Measurements from ENCODE around the gene SPTBN5.

The SPTBN5 gene

DNA sequence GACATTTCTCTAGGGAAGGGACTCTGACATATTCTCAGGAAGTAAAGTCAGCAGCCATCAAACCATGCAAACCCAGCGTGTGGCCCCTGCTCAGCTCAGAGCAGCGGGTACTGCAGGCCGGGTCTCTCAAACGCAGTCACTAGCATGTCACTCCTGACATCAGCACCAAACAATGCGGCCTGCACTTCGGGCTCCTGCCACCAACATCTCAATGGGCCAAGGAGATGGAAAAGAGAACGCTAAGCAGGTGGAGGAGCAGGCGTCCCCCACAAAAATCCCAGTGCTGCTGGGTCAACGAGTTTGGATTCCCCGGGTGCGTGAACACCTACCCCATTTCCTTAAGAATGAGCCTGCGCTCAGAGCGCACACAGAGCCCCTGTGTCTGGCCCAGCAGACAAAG is 9.9 kb upstream of the SPTBN5 start:
- no peak for DNase-seq (ENCODE audit: low spot score)

- no peak for DNase-seq (ENCODE audit: low spot score)
Measured at GRCh38 chr15:41901431-41901830, 7.6 kb upstream of the SPTBN5 start.

DNA sequence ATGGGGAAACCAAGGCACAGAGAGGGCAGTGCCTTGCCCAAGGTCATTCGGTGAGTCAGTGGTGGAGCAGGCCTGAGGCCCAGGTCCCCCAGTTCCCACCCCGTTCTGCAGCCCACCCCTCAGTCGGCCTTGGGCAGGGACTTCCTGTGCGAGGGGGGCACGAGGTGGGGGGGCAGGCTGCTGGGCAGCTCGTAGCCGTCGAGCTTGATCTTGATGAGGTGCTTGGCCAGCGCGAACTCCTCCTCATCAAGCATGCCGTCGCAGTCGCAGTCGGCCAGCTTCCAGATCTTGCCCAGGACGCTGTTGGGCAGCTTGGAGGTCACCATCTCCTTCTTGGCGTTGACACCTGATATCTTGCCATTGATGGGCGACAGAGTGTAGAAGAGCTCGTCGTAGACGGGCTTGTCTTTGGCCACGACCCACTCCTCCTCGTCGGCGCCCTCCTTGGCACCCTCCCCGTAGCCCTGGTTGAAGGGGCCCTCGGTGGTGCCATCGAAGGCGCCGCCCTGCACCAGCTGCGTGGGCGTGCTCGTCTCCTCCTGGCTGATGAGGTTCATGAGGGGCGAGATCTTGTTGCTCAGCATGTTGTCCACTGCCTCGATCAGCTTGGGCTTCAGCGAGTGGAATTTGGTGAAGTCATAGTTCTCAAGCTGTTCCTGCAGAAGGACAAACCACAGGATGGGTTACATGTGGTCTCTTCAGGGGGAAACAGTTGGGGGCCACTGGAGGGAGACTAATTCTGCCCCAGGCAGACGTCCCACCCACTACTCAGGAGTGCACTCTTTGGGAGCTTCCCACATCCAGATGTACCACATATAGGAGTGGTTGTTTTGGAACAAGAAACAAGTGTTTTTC is 6.9 kb upstream of the SPTBN5 start:
- no peak for DNase-seq (ENCODE audit: low spot score)

GRCh38 chr15:41899854-41900442 is 6.1 kb upstream of the SPTBN5 start:
- DNase-seq (ENCODE audit: low spot score) = no peak

DNA sequence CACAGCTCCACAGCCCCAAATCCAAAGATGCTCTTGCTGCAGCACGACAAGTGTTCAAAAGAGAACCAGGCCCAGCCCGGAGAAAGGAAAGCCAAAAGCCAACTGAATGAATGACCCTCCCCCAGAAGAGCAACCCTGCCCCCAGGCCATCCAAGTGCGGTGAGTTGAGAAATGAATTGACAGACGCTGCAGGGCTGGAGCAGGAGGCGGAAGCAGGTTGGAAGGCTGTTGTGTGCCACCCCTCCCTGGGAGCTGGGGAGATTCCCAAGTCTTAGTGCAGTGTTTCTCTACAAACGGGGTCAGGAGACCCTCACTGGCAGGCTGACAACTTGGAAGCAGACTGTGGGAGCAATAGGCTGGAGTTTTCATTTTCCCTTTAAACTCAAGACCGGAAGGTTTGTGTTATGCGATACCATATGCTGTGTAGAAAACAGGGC is 3.5 kb upstream of the SPTBN5 start:
- no peak for DNase-seq (ENCODE audit: low spot score)

DNA sequence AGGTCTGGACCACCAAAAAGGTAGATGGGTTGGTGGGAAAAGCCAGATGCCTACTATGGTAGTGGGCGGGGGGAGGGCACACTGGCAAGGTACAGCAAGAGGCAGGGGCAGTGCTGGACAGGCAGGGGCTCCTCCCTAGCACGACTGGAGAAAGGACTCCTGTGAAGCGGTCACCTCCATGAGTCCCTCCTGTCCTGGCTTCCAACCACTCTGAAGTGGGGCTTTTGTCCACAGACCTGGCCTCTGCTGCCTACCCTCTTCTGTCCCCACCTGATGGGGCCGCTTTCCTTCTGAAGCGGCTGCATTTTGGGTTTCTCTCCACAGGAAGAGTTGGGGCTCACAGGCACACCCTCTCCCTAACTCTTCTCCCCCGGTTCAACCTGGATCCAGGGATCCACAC is 2.7 kb upstream of the SPTBN5 start:
- DNase-seq (ENCODE audit: low spot score) = no peak

GRCh38 chr15:41895957-41896356 is 2.1 kb upstream of the SPTBN5 start:
- no peak for DNase-seq (ENCODE audit: low spot score)

- DNase-seq (ENCODE audit: low spot score) = no peak
Measured at GRCh38 chr15:41895491-41895890, 1.6 kb upstream of the SPTBN5 start.

- no peak for DNase-seq (ENCODE audit: low spot score)
Measured at GRCh38 chr15:41894791-41895463, 1.1 kb upstream of the SPTBN5 start.

GRCh38 chr15:41894251-41894790 is 468 bp upstream of the SPTBN5 start:
- DNase-seq (ENCODE audit: low spot score) = no peak

- no peak for DNase-seq (ENCODE audit: low spot score)
Measured at GRCh38 chr15:41892621-41893421, 1.0 kb downstream of the SPTBN5 start.

GRCh38 chr15:41891946-41892345 is 1.9 kb downstream of the SPTBN5 start:
- no peak for DNase-seq (ENCODE audit: low spot score)

DNA sequence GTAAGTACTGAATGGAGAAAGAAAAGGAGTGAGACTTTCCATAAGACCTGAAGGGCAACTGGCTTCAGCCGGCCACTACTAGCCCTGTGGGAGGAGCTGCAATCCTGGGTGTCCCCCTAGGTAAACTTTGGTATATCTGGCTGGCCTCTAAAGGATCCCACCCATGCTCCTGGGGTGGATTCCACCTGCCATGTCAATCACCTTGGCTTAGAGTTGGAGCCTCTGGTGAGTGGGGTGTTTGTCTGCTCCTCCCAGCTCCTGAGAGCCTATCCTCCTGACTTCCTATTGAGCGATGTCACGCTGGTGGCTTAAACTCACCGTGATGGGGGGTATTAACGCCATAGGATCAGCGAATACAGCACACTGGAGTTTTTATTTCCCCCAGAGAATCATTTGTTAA is 2.6 kb downstream of the SPTBN5 start:
- DNase-seq (ENCODE audit: low spot score) = no peak

DNA sequence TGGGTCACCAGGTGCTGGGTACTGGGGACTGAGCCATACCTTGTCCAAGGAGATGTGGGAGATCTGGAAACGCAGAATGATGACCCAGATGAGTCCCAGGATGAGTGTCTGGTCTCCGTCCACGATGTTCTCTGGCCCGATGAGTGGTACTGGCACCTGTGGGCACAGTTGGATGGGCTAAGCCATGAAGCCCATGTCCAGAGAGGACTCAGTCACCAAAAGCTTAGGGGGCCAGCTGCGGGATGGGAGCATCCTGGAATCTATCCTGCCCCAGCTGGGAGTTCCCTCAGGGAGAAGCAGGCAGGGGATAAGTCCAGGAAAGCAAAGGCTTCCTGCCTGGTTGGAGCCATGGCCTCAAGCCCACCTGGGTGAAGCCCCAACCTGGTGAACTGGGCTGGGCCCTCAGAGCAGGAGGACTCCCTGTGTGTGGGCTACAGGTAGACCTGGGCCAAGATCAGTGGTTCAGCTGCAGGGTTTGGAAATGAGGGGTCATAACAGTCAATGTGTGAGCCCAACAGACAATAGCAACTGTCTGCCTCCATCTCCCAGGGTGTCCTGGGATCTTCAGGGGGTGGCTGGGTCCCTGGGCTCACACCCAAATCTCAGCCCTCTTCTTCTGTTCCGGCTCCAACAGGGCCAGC is 3.7 kb downstream of the SPTBN5 start:
- DNase-seq (ENCODE audit: low spot score) = no peak

GRCh38 chr15:41888662-41889253 is 5.1 kb downstream of the SPTBN5 start:
- DNase-seq (ENCODE audit: low spot score) = no peak

DNA sequence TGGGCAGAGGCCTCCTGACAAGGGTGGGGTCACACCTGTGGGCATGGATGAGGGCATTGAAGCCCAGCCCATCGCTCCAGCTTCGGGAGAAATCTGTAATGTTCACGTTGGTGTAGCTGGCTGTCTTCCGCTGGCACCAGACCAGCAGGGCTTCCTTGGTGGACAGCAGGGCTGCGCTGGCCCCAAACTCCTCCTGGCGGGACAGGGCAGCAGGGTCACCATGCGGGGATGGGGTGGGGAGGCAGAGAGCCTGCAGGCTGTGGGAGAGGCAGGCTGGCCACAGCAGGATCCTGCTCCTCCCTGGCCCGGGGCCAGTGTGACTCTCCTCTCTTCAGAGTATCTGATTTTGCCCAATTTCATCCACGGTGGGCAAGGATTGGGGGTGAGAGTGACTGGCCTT is 6.0 kb downstream of the SPTBN5 start:
- no peak for DNase-seq (ENCODE audit: low spot score)

- no peak for DNase-seq (ENCODE audit: low spot score)
Measured at GRCh38 chr15:41887161-41887560, 6.7 kb downstream of the SPTBN5 start.

GRCh38 chr15:41886741-41887140 is 7.1 kb downstream of the SPTBN5 start:
- no peak for DNase-seq (ENCODE audit: low spot score)

GRCh38 chr15:41885841-41886240 is 8.0 kb downstream of the SPTBN5 start:
- DNase-seq (ENCODE audit: low spot score) = no peak

- DNase-seq (ENCODE audit: low spot score) = no peak
Measured at GRCh38 chr15:41885321-41885720, 8.5 kb downstream of the SPTBN5 start.

GRCh38 chr15:41884458-41884857 is 9.4 kb downstream of the SPTBN5 start:
- no peak for DNase-seq (ENCODE audit: low spot score)

Data from HuH-7.5 (cell line).